Activated naive CD8-positive, alpha-beta T cell treated with anti-CD3 and anti-CD28 coated beads, Interleukin-2, amount 50 U/mL, for 24 hours (primary cell): ENCODE measurements around the gene BAHCC1.

Experiments
- ATAC-seq: fragments of 150-1000 bp; cut with Tn5 transposase; one replicate; pipeline ENCODE4 v1.10.0; 2021
- DNase-seq: peaks from one replicate; pipeline ENCODE4 v3.0.0; 2021
- H3K27ac Mint-ChIP-seq: one replicate; pipeline ENCODE4 v1.8.0; 2021; ENCODE audit warnings: mild to moderate bottlenecking, mixed read lengths
- H3K27me3 Mint-ChIP-seq: one replicate; pipeline ENCODE4 v1.8.0; 2021; ENCODE audit warnings: mixed read lengths
- H3K36me3 Mint-ChIP-seq: one replicate; pipeline ENCODE4 v1.8.0; 2021; ENCODE audit warnings: low read depth, mixed read lengths
- H3K4me1 Mint-ChIP-seq: one replicate; pipeline ENCODE4 v1.8.0; 2021; ENCODE audit warnings: mixed read lengths
- H3K4me3 Mint-ChIP-seq: one replicate; pipeline ENCODE4 v1.8.0; 2021; ENCODE audit warnings: mild to moderate bottlenecking, moderate library complexity, mixed read lengths
- H3K9me3 Mint-ChIP-seq: one replicate; pipeline ENCODE4 v1.8.0; 2021; ENCODE audit warnings: mixed read lengths

Gene BAHCC1

GRCh38 chr17:81477173-81477572 lies 81.9 kb downstream of the BAHCC1 start:
- H3K4me1 Mint-ChIP-seq = peaks cover 8% of the 10 kb centered on the region
- H3K36me3 Mint-ChIP-seq = no peaks in the 10 kb centered on the region
- no peaks in the 10 kb centered on the region for H3K9me3 Mint-ChIP-seq
- H3K4me3 Mint-ChIP-seq = no peak overlapping the region
- no peak for ATAC-seq
- DNase-seq = no peak
- H3K27me3 Mint-ChIP-seq = peaks cover 12% of the 10 kb centered on the region
- no peak overlapping the region for H3K27ac Mint-ChIP-seq

DNA sequence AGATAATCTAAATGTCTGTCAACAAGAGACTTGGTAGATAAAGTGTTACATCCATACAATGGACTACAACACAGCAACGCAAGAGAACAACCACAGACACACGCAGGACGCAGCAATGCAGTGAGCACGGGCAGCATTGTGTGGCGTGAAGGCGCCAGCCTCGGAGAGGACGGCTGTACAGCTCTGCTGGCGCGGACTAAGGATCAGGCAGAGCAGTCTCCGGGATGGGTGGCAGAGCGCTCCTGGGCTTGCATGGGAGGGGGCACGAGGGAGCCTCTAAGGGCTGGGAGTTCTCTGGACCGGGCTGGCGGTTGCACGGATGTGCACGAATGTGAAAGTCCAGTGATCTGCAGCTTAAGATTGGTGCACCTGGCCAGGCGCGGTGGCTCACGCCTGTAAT lies 82.9 kb downstream of the BAHCC1 start:
- Mint-ChIP-seq H3K27ac (no peak overlapping the region), H3K27me3 (peaks cover 21% of the 10 kb centered on the region), H3K36me3 (no peaks in the 10 kb centered on the region), H3K9me3 (no peaks in the 10 kb centered on the region), H3K4me1 (peaks cover 18% of the 10 kb centered on the region), H3K4me3 (no peak overlapping the region)
- ATAC-seq (no peak), DNase-seq (no peak)

- H3K4me1 Mint-ChIP-seq = peaks cover 22% of the 10 kb centered on the region
- no peaks in the 10 kb centered on the region for H3K9me3 Mint-ChIP-seq
- no peaks in the 10 kb centered on the region for H3K36me3 Mint-ChIP-seq
- H3K27ac Mint-ChIP-seq = no peak overlapping the region
- DNase-seq (no peak), ATAC-seq (no peak)
- no peak overlapping the region for H3K4me3 Mint-ChIP-seq
- H3K27me3 Mint-ChIP-seq = peaks cover 23% of the 10 kb centered on the region
Measured at GRCh38 chr17:81479175-81480071, 84.2 kb downstream of the BAHCC1 start.

GRCh38 chr17:81480140-81481072 lies 85.1 kb downstream of the BAHCC1 start:
- H3K4me3 Mint-ChIP-seq = no peak overlapping the region
- no peaks in the 10 kb centered on the region for H3K36me3 Mint-ChIP-seq
- no peaks in the 10 kb centered on the region for H3K9me3 Mint-ChIP-seq
- H3K4me1 Mint-ChIP-seq = peaks cover 22% of the 10 kb centered on the region
- ATAC-seq = no peak
- peaks cover 23% of the 10 kb centered on the region for H3K27me3 Mint-ChIP-seq
- DNase-seq = no peak
- no peak overlapping the region for H3K27ac Mint-ChIP-seq

DNA sequence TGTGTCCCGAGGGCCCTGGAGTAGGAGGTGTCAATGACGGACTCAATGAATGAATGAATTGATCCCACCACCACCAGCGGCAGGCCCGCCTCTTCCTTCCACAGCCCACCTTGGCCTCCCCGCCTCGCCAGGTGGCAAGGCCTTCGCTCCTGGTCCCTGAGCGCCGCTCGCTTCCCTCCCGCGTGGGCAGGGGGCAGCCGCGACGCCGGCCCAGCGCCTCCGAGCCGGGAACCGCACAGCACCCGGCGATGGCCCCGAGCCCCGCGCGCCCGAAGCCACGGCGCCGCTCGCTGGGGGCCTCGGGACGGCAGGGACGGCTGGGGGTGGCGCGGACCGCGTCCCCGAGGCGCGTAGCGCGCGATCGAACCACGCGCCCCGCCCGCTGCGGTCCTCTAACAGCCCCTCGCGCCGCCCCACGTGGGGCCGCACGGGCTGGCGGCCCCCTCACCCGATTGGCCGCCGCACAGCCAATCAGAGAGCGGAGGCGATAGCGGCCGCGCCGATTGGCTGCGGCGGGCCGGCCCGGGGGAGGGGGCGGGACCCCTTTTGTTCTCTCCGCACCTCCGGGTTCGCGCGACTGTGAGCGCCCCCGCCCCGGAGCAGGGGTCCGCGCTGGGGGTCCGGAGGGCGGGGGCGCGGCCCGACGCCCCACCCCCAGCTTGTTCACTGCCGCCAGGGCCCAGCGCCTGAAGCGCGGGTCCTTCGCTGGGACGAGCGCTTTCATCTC lies 86.0 kb downstream of the BAHCC1 start:
- DNase-seq = peak; percentile 61
- peak; percentile 16 for ATAC-seq
- Mint-ChIP-seq H3K27ac (no peak overlapping the region), H3K4me1 (peaks cover 27% of the 10 kb centered on the region), H3K9me3 (no peaks in the 10 kb centered on the region), H3K4me3 (peak overlapping the region; percentile 42), H3K36me3 (no peaks in the 10 kb centered on the region), H3K27me3 (peaks cover 27% of the 10 kb centered on the region)

DNA sequence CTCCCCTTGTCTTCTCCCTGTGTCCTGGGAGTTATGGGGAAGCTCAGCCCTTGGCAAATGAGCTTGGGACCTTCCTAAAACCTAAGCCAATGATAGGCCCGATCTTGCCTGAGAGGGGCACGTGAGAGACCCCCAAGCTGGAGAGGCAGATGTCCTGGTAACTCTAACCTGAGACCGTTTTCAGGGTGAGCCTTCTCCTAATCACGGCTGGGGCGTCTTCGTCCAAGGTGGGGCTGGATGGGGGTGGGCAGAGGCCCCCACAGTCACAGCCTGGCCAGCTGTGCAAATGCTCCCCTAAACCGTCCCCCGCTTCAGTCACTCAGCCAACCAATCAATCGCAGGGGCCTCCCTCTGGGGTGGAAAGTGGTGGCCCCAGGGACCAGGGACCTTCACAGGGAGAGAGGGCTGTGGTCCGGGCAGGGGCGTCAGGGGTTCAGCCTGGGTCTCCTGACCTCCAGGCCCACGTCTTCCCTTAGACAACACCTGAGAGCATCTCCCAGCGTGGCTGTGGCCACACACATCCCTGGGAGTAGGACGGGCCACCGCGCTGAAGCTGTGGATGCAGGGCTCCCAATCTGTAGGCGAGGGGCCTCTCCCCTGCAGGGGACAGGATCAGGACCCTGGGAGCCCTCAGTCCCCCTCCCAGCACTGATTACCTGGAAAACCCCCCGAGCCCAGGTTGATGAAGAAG lies 86.7 kb downstream of the BAHCC1 start:
- Mint-ChIP-seq H3K27me3 (peaks cover 30% of the 10 kb centered on the region), H3K27ac (no peak overlapping the region), H3K4me1 (peaks cover 33% of the 10 kb centered on the region), H3K4me3 (peak overlapping the region; percentile 42), H3K9me3 (no peaks in the 10 kb centered on the region), H3K36me3 (no peaks in the 10 kb centered on the region)
- no peak for ATAC-seq
- no peak for DNase-seq

- ATAC-seq (no peak), DNase-seq (no peak)
- H3K36me3 Mint-ChIP-seq = no peaks in the 10 kb centered on the region
- H3K4me1 Mint-ChIP-seq = peaks cover 37% of the 10 kb centered on the region
- H3K4me3 Mint-ChIP-seq = no peak overlapping the region
- H3K9me3 Mint-ChIP-seq = no peaks in the 10 kb centered on the region
- peaks cover 30% of the 10 kb centered on the region for H3K27me3 Mint-ChIP-seq
- no peak overlapping the region for H3K27ac Mint-ChIP-seq
Measured at GRCh38 chr17:81482673-81483072, 87.4 kb downstream of the BAHCC1 start.

DNA sequence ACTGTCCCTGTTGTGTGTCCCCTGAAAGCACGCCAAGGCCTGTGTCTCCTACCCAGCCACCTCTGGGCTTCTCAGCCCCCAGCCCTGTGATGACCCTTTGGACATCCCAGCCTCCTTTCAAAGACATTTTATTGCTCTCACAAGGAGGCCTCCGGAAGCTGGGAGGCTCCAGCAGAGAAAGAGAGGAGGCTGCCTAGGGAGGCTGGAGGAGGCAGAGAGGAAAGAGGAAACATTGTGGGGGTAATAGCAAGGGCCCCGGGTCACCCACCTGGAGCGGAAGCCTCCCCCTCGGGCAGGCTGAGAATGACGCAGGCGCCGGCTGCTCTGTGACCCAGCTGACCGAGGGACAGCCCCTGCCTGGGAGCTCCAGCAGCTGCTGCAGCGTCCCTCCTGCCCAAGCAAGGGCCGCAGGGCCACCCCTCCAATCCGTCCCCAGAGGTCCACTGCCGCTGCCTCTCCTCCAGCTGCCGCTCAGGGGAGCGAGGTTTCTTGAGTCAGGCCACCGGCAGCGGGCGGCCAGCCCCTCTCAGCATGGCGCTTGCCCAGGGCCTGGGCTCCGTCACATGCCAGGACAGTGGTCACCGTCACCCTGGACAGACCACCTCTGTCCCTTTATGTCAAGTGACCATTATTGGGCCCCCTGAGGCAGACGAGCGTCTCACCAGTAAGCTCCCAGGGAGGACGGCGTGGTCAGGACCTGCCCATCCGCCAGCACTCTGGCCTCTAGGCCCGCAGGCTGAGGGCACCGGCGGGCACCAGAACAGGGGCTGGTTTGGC lies 88.0 kb downstream of the BAHCC1 start:
- no peaks in the 10 kb centered on the region for H3K9me3 Mint-ChIP-seq
- H3K27ac Mint-ChIP-seq = no peak overlapping the region
- peaks cover 37% of the 10 kb centered on the region for H3K4me1 Mint-ChIP-seq
- peaks cover 30% of the 10 kb centered on the region for H3K27me3 Mint-ChIP-seq
- no peaks in the 10 kb centered on the region for H3K36me3 Mint-ChIP-seq
- peak; percentile 67 for DNase-seq
- peak; percentile 33 for ATAC-seq
- no peak overlapping the region for H3K4me3 Mint-ChIP-seq

DNA sequence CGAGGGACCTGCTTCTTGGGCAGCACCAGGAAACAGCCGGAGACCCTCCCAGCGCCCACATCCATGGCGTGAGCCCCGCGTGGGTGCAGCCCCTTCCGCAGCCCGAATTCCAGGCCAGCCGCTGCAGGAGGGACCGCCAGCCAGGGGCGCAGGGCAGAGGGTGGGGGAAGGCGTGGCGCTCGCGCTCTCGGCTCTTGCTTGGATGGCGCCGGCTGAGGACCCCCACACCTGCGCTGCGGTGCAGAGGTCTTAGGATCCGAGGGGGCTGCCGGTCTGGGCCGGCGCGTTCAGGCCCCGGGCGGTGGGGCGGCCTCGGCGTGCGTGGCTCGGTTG lies 88.6 kb downstream of the BAHCC1 start:
- no peaks in the 10 kb centered on the region for H3K36me3 Mint-ChIP-seq
- H3K27me3 Mint-ChIP-seq = peaks cover 30% of the 10 kb centered on the region
- no peak for DNase-seq
- no peaks in the 10 kb centered on the region for H3K9me3 Mint-ChIP-seq
- ATAC-seq = no peak
- no peak overlapping the region for H3K27ac Mint-ChIP-seq
- peaks cover 37% of the 10 kb centered on the region for H3K4me1 Mint-ChIP-seq
- no peak overlapping the region for H3K4me3 Mint-ChIP-seq

GRCh38 chr17:81484195-81484979 lies 89.1 kb downstream of the BAHCC1 start:
- H3K4me3 Mint-ChIP-seq = no peak overlapping the region
- ATAC-seq (peak; percentile 55), DNase-seq (peak; percentile 93)
- peaks cover 30% of the 10 kb centered on the region for H3K27me3 Mint-ChIP-seq
- peaks cover 37% of the 10 kb centered on the region for H3K4me1 Mint-ChIP-seq
- no peaks in the 10 kb centered on the region for H3K36me3 Mint-ChIP-seq
- no peaks in the 10 kb centered on the region for H3K9me3 Mint-ChIP-seq
- H3K27ac Mint-ChIP-seq = no peak overlapping the region

DNA sequence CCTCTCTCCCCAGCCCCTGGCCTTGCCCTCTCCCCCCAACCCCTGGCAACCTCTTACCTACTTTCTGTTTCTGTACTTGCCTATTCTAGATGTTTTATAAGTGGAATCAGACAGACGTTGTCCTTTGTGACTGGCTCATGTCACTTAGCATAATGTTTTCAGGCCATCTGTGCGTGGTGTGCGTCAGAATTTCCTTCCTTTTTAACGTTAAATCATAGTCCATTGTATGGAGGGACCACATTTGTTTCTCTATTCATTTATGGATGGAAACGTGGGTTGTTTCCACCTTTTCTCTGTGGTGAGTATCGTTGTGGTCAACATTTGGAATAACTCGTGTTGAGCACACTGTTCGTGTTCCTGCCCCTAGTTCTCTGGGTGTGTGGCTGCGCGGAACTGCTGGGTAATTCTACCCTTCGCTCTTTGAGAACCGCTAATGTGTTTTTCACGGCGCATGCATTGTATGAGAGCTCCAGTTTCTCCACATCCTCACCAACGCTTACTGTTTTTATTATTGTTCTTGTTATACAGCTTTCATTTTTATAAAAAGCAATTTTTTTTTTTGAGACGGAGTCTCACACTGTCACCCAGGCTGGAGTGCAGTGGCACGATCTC lies 91.0 kb downstream of the BAHCC1 start:
- ATAC-seq (no peak), DNase-seq (no peak)
- Mint-ChIP-seq H3K27ac (peak overlapping the region; percentile 26), H3K4me1 (peaks cover 41% of the 10 kb centered on the region), H3K36me3 (no peaks in the 10 kb centered on the region), H3K4me3 (peak overlapping the region; percentile 1), H3K9me3 (no peaks in the 10 kb centered on the region), H3K27me3 (peaks cover 28% of the 10 kb centered on the region)

DNA sequence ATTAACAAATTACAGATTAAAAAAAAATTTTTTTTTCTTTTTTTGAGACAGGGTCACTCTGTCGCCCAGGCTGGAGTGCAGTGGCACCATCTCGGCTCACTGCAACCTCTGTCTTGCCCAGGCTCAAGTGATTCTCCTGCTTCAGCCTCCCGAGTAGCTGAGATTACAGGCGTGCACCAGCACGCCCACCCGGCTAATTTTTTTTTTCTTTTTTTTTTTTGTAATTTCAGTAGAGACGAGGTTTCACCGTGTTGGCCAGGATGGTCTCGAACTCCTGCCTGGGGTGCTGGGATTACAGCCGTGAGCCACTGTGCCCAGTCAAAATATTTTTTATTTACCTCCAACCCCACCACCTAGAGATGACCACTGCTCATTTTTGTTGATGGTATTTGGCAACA lies 91.8 kb downstream of the BAHCC1 start:
- DNase-seq (no peak), ATAC-seq (no peak)
- Mint-ChIP-seq H3K27ac (no peak overlapping the region), H3K9me3 (no peaks in the 10 kb centered on the region), H3K36me3 (no peaks in the 10 kb centered on the region), H3K4me3 (no peak overlapping the region), H3K27me3 (peaks cover 23% of the 10 kb centered on the region), H3K4me1 (peaks cover 35% of the 10 kb centered on the region)
